ENCODE data around the gene KRTCAP3. TPM values are rescaled to one million over a fixed set of nuclear protein-coding genes. Genes with fewer than 3 reads are reported as not detected.

Gene KRTCAP3
- total RNA-seq, 1 donor from 2014 or later = not detected

Other genes starting within 250 kb of the KRTCAP3 start
- 112 TPM for gene ATRAID, start 230.3 kb upstream of the KRTCAP3 start, total RNA-seq
- gene SLC5A6, start 230.1 kb upstream of the KRTCAP3 start, total RNA-seq = 13.3 TPM
- 8.5 TPM for gene CAD, start 225.0 kb upstream of the KRTCAP3 start, total RNA-seq
- gene SLC30A3, start 179.3 kb upstream of the KRTCAP3 start, total RNA-seq = 9.4 TPM
- gene DNAJC5G, start 166.9 kb upstream of the KRTCAP3 start, total RNA-seq = 2.1 TPM
- gene TRIM54, start 160.0 kb upstream of the KRTCAP3 start, total RNA-seq = 291 TPM
- gene UCN, start 133.9 kb upstream of the KRTCAP3 start, total RNA-seq = 0.55 TPM
- 47.2 TPM for gene MPV17, start 119.3 kb upstream of the KRTCAP3 start, total RNA-seq
- 19.8 TPM for gene GTF3C2, start 85.6 kb upstream of the KRTCAP3 start, total RNA-seq
- gene EIF2B4, start 72.0 kb upstream of the KRTCAP3 start, total RNA-seq = 40.9 TPM
- gene SNX17, start 71.8 kb upstream of the KRTCAP3 start, total RNA-seq = 61.2 TPM
- 6.5 TPM for gene ZNF513, start 61.6 kb upstream of the KRTCAP3 start, total RNA-seq
- 38.8 TPM for gene PPM1G, start 32.8 kb upstream of the KRTCAP3 start, total RNA-seq
- gene NRBP1, start 13.8 kb upstream of the KRTCAP3 start, total RNA-seq = 53.1 TPM
- gene IFT172, start 47.4 kb downstream of the KRTCAP3 start, total RNA-seq = 22.4 TPM
- 1.8 TPM for gene FNDC4, start 52.8 kb downstream of the KRTCAP3 start, total RNA-seq
- not detected for gene GCKR, start 54.5 kb downstream of the KRTCAP3 start, total RNA-seq
- gene ZNF512, start 140.7 kb downstream of the KRTCAP3 start, total RNA-seq = 20.8 TPM
- 6.5 TPM for gene CCDC121, start 186.6 kb downstream of the KRTCAP3 start, total RNA-seq
- 20.1 TPM for gene GPN1, start 186.7 kb downstream of the KRTCAP3 start, total RNA-seq
- 28.1 TPM for gene SUPT7L, start 221.2 kb downstream of the KRTCAP3 start, total RNA-seq
- 19.2 TPM for gene SLC4A1AP, start 221.5 kb downstream of the KRTCAP3 start, total RNA-seq

All from left ventricle myocardium superior (tissue), 1 donor.